PC-9 (cell line): ENCODE measurements around the gene GPBP1. TPM values are rescaled to one million over a fixed set of nuclear protein-coding genes. Genes with fewer than 3 reads are reported as not detected.

Experiments
- BruUV-seq: library from RNA; stranded (reverse); fragments of 400-500 nt; replicated peaks from 2 replicates; lab custom pipeline; 2021; lab: Mats Ljungman, UMichigan
- CTCF ChIA-PET: fragments of 300-600 bp; sonication (Branson Sonifier 250); formaldehyde crosslinking; loops from one replicate; lab custom pipeline; 2022; ENCODE audit warnings: antibody characterized with exemption; lab: Charles Lee
- POLR2A ChIA-PET: fragments of 300-600 bp; sonication (Branson Sonifier 250); formaldehyde crosslinking; loops from one replicate; lab custom pipeline; 2022; ENCODE audit warnings: antibody characterized with exemption; ENCODE audit not compliant: unreplicated experiment; lab: Charles Lee
- DNase-seq, 2 experiments: peaks; one replicate each; pipeline versions ENCODE4 v3.0.0 to v3.0.0-alpha.2; 2015 to 2022; ENCODE audit warnings: mixed read lengths in 1 of 2
- H2AFZ ChIP-seq: fragments of 200-600 bp; sonication (generic); 2 replicates; pipeline ENCODE4 v1.8.1; 2017; ENCODE audit warnings: antibody characterized with exemption
- H3F3A ChIP-seq: fragments of 200-600 bp; sonication (generic); 2 replicates; pipeline ENCODE4 v1.8.1; 2017; ENCODE audit warnings: antibody characterized with exemption, mild to moderate bottlenecking, low read depth; ENCODE audit not compliant: insufficient read depth
- H3K27ac ChIP-seq: fragments of 200-600 bp; sonication (generic); 2 replicates; pipeline ENCODE4 v1.6.1; 2016; ENCODE audit warnings: mixed run types
- H3K27me3 ChIP-seq: fragments of 200-600 bp; sonication (generic); 2 replicates; pipeline ENCODE4 v1.6.1; 2016; ENCODE audit warnings: low read depth, mixed run types; ENCODE audit not compliant: insufficient read depth
- H3K36me3 ChIP-seq: fragments of 200-600 bp; sonication (generic); 2 replicates; pipeline ENCODE4 v1.6.1; 2016; ENCODE audit warnings: low read depth, mixed run types
- H3K4me1 ChIP-seq: fragments of 200-600 bp; sonication (generic); replicated peaks from 2 replicates; pipeline ENCODE4 v1.6.1; 2016; ENCODE audit warnings: mixed run types; ENCODE audit not compliant: insufficient read depth
- H3K4me2 ChIP-seq: fragments of 200-600 bp; sonication (generic); 2 replicates; pipeline ENCODE4 v1.6.1; 2017; ENCODE audit warnings: mixed run types
- H3K4me3 ChIP-seq: fragments of 200-600 bp; sonication (generic); 2 replicates; pipeline ENCODE4 v1.6.1; 2016; ENCODE audit warnings: mixed run types
- H3K79me2 ChIP-seq: fragments of 200-600 bp; sonication (generic); 2 replicates; pipeline ENCODE4 v1.6.1; 2017; ENCODE audit warnings: low read depth, mixed run types
- H3K9me2 ChIP-seq: fragments of 200-600 bp; sonication (generic); 2 replicates; pipeline ENCODE4 v1.8.1; 2017; ENCODE audit warnings: mild to moderate bottlenecking; ENCODE audit not compliant: insufficient read depth
- H3K9me3 ChIP-seq: fragments of 200-600 bp; sonication (generic); 2 replicates; pipeline ENCODE4 v1.8.1; 2016; ENCODE audit warnings: low read depth; ENCODE audit not compliant: insufficient read depth
- H4K20me1 ChIP-seq: fragments of 200-600 bp; sonication (generic); 2 replicates; pipeline ENCODE4 v1.8.1; 2017; ENCODE audit not compliant: insufficient read depth
- EZH2 ChIP-seq: fragments of 200-600 bp; sonication (generic); IDR thresholded peaks from 2 replicates; pipeline ENCODE4 v1.8.0; 2017; ENCODE audit warnings: antibody characterized with exemption, low read depth
- intact Hi-C: fragments of 100-400 bp; cut with micrococcal nuclease; formaldehyde crosslinking; loops from one replicate; pipeline ENCODE4 v1.10.0; 2022; ENCODE audit not compliant: unreplicated experiment
- total RNA-seq: library from RNA; stranded (reverse); gene quantifications from 2 replicates; pipeline ENCODE4 v1.2.3, GENCODE V29; 2021
- TF ChIP-seq, protein P1 (sequence below): fragments of 200-600 bp; sonication (generic); conservative IDR thresholded peaks from 2 replicates; pipeline ENCODE4 v1.6.1; 2017; ENCODE audit warnings: mixed run types, antibody characterized with exemption, mild to moderate bottlenecking, moderate library complexity

The GPBP1 gene
- total RNA-seq, 1 experiment from 2014 or later = 75.0 TPM

DNA sequence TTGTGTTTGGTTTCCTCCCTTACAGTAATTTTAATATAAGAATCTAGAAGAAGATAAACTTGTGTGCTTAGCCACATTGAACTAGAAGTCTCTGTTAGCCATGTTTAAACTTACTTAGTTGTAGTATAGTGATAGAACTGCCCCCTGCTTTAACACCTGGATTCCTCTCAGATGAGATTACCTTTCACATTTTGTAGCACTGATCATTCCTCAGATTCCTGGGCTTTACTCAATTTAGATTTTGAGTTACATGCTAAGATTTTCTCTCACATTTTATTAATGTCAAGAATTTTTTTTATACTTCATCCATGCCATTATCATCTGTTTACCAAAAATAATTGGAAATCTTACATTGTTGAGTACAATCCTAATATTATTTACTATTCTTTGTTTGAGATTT, 70.5 kb downstream of the GPBP1 start:
- no TSS peak for BruUV-seq
- no peak for DNase-seq
- H3K4me3 ChIP-seq = no peak overlapping the region
- H3K27ac ChIP-seq = peak overlapping the region; percentile 25; the same call in 1 of the 2 replicates
- CTCF ChIA-PET = no interaction called here
- H3K4me1 ChIP-seq = no peaks in the 10 kb centered on the region
- 0 out of 2 replicates have a peak, but pooled peaks cover 7% of the 10 kb centered on the region for H3K79me2 ChIP-seq
- H3K27me3 ChIP-seq = no peaks in the 10 kb centered on the region
- H3K4me2 ChIP-seq = no peak overlapping the region
- no peak overlapping the region for H2AFZ ChIP-seq
- H4K20me1 ChIP-seq = no peaks in the 10 kb centered on the region
- H3K36me3 ChIP-seq = peaks cover 17% of the 10 kb centered on the region; the same call in 1 of the 2 replicates
- intact Hi-C loops = no loop called here
- no peaks in the 10 kb centered on the region for H3K9me2 ChIP-seq
- H3F3A ChIP-seq = peaks cover 30% of the 10 kb centered on the region
- POLR2A ChIA-PET = no interaction called here
- TF ChIP-seq, protein P1, sequence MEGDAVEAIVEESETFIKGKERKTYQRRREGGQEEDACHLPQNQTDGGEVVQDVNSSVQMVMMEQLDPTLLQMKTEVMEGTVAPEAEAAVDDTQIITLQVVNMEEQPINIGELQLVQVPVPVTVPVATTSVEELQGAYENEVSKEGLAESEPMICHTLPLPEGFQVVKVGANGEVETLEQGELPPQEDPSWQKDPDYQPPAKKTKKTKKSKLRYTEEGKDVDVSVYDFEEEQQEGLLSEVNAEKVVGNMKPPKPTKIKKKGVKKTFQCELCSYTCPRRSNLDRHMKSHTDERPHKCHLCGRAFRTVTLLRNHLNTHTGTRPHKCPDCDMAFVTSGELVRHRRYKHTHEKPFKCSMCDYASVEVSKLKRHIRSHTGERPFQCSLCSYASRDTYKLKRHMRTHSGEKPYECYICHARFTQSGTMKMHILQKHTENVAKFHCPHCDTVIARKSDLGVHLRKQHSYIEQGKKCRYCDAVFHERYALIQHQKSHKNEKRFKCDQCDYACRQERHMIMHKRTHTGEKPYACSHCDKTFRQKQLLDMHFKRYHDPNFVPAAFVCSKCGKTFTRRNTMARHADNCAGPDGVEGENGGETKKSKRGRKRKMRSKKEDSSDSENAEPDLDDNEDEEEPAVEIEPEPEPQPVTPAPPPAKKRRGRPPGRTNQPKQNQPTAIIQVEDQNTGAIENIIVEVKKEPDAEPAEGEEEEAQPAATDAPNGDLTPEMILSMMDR = no peak
- no peak for TF ChIP-seq EZH2
- no peaks in the 10 kb centered on the region for H3K9me3 ChIP-seq

DNA sequence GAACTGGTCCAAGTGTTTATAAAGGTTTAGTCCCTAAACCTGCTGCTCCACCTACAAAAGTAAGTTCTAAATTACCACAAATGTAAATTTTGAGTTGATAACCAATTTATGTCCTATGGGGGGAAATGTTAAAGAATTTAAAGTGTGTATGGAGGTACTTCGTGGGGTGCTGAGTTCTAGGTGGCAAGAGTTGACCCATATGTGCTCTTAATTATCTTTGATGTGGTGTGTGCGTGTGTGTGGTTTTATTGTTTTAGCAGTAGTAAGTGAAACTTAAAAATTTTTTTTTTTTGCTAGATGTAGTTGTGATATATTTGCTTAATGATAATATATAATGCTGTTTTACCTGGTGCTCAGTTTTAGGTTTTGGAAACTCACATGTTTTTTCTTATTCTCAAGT, 72.6 kb downstream of the GPBP1 start:
- DNase-seq = no peak
- no peaks in the 10 kb centered on the region for H4K20me1 ChIP-seq
- peaks cover 40% of the 10 kb centered on the region for H3F3A ChIP-seq
- no TSS peak for BruUV-seq
- TF ChIP-seq EZH2 = no peak
- TF ChIP-seq, protein P1 = no peak
- no peaks in the 10 kb centered on the region for H3K4me1 ChIP-seq
- H3K4me2 ChIP-seq = no peak overlapping the region
- no peaks in the 10 kb centered on the region for H3K79me2 ChIP-seq
- ChIA-PET POLR2A (interaction anchor here (0.6 kb wide), 1 partner anchor 73 kb away, joined by 3 read pairs; the partner anchor contains the start of gene GPBP1), CTCF (no interaction called here)
- H3K9me3 ChIP-seq = no peaks in the 10 kb centered on the region
- H3K27me3 ChIP-seq = no peaks in the 10 kb centered on the region
- peaks cover 24% of the 10 kb centered on the region; the same call in 1 of the 2 replicates for H3K36me3 ChIP-seq
- no peak overlapping the region for H2AFZ ChIP-seq
- no peak overlapping the region for H3K4me3 ChIP-seq
- no peaks in the 10 kb centered on the region for H3K9me2 ChIP-seq
- intact Hi-C loops = no loop called here
- no peak overlapping the region for H3K27ac ChIP-seq

DNA sequence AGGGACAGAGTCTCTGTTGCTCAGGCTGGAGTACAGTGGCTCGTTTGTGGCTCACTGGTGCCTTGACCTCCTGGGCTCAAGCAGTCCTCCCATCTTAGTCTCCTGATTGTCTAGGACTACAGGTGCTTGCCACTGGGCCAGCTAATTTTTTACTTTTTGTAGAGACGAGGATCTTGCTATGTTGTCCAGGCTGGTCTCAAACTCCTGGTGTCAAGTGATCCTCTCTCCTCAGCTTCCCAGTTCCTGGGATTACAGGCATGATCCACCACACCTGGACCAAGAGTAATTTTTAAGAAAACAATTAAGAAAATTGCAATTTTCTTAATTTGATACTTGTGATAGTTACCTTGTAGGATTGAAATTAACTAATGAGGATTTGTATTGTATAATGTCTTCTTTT, 73.9 kb downstream of the GPBP1 start:
- H3K36me3 ChIP-seq = peaks cover 30% of the 10 kb centered on the region
- TF ChIP-seq, protein P1 = no peak
- no peak for TF ChIP-seq EZH2
- peaks cover 40% of the 10 kb centered on the region for H3F3A ChIP-seq
- no peaks in the 10 kb centered on the region for H3K4me1 ChIP-seq
- BruUV-seq = no TSS peak
- H3K27ac ChIP-seq = no peak overlapping the region
- ChIA-PET POLR2A (no interaction called here), CTCF (no interaction called here)
- H3K4me3 ChIP-seq = no peak overlapping the region
- no peaks in the 10 kb centered on the region for H3K9me2 ChIP-seq
- H3K9me3 ChIP-seq = no peaks in the 10 kb centered on the region
- H2AFZ ChIP-seq = no peak overlapping the region
- no peak for DNase-seq
- no peaks in the 10 kb centered on the region for H3K79me2 ChIP-seq
- intact Hi-C loops = no loop called here
- H3K27me3 ChIP-seq = no peaks in the 10 kb centered on the region
- H3K4me2 ChIP-seq = no peak overlapping the region
- no peaks in the 10 kb centered on the region for H4K20me1 ChIP-seq
